ENCODE results near the gene ARMC3.
"Not testable (repeated sequence)": the region's sequence is repeated elsewhere in the genome, so short reads cannot be mapped to it uniquely, and the experiment has no call there.

The ARMC3 gene

DNA sequence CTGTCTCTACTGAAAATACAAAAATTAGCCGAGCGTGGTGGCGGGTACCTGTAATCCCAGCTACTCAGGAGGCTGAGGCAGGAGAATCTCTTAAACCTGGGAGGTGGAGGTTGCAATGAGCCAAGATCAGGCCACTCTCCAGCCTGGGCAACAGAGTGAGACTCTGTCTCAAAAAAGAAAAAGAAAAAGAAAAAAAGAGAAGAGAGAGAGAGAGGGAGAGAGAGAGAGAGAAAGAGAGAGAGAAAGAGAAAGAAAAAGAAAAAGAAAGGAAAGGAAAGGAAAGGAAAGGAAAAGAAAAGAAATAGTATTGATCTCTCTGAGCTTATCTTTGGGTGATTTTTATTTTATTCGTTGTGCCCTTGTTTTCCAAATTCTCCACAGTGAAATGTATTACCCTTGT lies 1.2 kb downstream of the ARMC3 start:
- DNase-seq (ENCODE audit: low read depth in 3 of 3, low spot score in 1 of 3), result not testable (repeated sequence)

DNA sequence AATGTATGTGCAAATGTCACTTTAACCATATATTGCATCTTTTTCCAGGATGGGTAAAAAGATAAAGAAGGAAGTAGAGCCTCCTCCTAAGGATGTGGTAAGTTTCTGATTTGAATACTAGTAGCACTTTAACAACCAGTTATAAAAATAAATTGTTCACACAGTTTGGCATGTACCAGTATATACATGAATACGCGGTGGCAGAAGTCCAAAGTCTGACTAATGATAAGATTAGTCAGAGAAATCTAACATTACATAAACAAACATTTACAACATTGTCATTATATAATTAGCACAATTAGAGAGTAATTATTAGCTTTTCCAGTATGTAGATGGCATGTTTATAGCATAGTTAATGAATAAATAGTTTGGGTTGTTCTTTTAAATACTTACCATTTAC lies 4.1 kb downstream of the ARMC3 start:
- DNase-seq (ENCODE audit: low read depth in 3 of 3, low spot score in 1 of 3), result no peak

DNA sequence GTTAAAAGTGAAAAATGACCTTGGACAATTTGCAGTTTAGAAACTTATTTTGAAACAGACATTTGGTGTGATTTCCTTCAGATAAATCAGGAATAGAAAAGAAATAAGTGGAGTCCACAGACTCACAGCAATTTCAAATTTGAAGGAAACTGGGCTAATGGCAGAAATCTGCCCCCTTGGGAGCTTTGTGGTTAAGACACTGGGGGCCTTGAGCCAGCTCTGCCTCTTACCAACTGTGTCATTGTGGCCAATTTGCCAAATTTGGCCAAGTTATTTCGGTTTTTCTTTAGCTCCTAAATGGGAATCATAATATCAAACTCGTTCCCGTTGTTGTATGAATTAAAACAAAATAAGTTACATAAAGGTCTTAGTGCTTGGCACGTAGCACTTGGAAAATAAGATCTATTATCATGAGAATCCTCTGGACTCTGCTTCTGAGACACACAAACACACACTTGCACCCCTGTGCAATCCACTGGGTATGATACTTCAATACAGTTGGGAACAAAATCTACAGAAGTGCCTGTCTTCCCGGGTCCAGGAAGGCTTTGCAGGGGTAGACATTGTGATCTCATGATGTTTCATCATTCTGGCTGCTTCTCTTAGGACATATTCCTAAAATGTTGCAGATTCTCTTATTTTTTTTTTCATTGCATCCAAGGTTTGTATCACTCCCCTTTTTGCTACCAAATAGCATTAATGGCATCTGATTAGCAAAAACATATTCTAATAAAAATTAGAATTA lies 4.9 kb downstream of the ARMC3 start:
- DNase-seq (ENCODE audit: low read depth in 3 of 3, low spot score in 1 of 3), result no peak

DNA sequence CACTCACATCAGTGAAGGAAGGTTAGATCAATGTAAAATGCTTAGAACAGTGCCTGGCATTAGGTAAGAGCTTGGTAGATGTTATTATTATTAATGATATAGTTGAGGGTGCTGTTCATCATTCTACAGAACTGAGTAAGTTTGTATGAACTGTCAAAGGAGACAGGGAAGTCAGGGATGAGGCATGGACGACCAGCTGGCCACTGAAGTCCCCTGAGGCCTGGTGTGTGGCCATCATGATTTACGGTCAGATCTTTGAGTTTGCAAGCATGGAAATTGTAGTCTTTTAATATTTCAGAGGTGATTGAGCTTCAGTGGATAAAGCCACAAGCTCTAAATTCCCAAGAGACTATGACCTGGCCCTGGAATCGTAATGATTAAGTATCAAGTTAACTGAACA lies 6.9 kb downstream of the ARMC3 start:
- DNase-seq (ENCODE audit: low read depth in 3 of 3, low spot score in 1 of 3), result no peak

DNA sequence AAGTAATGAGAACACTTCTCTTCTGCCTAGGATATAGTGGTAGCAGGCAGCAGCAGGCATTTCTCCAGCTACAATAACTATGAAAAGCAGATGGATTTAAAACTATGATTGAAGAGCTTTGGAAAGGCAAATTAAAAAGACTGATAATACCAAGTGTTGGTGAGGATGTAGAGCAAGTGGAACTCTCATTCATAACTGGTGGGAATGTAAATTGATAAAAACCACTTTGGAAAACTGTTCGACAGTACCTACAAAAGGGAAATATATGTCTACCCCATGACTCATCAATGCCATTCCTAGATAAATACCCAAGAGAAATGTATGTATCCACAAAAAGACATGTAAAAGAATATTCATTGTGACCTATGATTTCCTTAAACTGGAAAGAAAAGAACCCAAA lies 14.6 kb downstream of the ARMC3 start:
- no peak for DNase-seq (ENCODE audit: low read depth in 3 of 3, low spot score in 1 of 3)

DNA sequence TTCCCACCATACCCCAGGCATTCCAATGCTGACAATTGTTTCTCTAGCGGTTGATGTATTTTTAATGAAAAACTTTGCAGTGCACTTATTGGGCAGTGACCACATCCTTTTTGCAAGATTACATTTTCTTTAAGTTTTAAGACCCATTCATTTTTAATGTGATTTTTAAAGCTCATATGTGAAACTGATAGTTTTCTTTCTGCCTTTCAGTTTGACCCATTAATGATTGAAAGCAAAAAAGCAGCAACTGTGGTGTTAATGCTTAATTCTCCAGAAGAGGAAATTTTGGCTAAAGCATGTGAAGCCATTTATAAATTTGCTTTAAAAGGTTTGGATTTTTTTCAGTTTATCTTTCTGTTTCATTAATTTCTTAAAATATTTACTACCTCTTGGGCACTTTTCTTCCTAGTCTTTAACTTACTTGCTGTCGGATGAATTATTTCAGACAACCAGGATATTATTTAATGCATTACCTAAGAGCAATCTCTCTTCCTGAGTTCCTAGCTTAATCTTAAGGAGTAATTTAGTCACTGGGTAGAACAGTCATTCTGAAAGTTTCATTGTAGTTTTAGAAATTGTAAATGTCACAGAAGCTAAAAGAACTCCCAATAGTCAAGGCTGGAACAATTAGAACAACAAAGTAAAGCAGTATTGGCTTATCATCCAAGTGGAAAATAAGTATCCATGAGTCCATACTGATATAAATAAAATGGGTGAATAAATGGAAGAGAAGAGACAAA lies 18.3 kb downstream of the ARMC3 start:
- DNase-seq (ENCODE audit: low read depth in 3 of 3, low spot score in 1 of 3), result no peak

DNA sequence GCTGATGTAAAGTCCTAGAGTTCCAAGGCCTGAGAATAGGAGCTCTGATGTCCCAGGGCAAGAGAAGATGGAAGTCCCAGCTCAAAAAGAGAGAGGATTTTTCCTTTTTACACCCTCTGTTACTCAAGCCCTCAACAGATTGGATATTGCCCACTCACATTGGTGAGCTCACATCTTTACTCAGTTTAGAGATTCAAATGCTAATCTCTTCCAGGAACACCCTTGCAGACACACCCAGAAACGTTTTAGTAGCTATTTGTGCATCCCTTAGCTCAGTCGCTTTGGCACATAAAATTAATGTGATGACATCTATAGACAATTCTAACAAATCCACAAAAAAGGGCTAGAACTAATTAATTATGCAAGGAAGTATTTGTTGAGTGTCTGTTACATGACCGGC lies 27.1 kb downstream of the ARMC3 start:
- DNase-seq (ENCODE audit: low read depth in 3 of 3, low spot score in 1 of 3), result no peak

DNA sequence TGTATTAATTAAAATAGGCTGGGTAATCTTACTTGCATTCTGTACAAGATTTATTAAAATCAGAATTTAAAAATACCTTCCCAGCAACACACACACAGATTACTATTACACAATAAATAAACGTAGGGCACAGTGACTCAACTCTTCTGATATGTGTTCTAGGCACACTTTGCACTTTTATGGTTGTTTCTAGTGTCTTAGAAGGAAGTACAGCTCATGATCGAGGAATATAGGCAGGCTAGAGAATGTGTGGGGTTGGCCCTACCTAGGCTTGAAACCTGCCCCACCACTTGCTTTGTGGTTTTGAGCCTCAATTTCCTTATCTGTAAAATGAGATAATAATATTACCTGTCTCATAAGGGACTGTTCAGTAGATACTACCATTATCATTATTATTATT lies 30.5 kb downstream of the ARMC3 start:
- no peak for DNase-seq (ENCODE audit: low read depth in 3 of 3, low spot score in 1 of 3)

DNA sequence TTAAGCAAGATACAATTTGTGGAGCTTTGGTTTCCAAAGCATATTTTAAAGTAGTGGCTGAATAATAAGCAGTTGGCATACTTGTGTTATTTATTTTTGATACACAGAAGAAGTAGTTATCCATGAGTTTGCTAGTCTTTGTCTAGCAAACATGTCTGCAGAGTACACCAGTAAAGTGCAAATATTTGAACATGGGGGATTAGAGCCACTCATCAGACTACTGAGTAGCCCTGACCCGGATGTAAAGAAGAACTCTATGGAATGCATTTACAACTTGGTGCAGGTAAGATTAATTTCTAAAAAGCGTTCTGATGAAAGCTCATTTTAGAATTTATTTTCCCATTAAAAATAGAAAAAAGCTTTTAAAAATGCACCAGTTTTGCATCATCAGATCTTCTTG lies 31.4 kb downstream of the ARMC3 start:
- no peak for DNase-seq (ENCODE audit: low read depth in 3 of 3, low spot score in 1 of 3)

DNA sequence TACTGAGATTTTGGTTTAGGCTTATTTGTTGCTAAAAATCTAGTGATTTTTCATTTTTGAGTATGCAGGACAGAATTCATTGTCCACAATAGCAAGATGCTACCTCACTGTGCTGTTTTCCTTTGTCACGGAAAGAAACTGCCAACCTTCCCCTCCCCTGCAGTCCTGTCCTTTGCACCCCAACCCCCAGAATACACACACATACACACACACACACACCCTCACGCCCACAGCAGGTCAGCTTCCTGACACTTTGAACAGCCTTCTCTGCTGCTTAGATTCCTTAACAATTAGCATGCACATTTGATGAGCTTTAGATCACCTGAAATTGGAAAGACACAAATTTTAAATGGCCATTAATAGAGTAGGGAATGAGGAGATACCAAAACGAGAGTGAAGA lies 32.1 kb downstream of the ARMC3 start:
- DNase-seq (ENCODE audit: low read depth in 3 of 3, low spot score in 1 of 3), result no peak

DNA sequence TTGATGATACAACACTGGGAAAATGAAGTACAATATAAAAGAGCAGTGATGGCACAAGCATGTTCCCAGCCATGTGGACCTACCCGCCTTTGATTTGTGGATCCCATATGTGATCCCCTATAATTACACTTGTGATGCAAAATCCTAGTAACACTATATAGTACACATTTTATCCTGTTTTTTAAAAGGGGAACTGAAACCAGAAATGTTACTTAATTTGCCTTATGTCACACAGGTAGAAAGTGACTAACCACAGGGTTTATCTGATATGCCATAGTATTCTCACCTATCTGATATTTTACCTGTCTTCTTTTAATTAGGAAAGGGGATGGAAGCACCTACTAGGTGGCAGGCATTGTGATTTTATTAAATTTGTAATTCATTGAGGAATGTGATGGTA lies 35.0 kb downstream of the ARMC3 start:
- DNase-seq (ENCODE audit: low read depth in 3 of 3, low spot score in 1 of 3), result no peak

DNA sequence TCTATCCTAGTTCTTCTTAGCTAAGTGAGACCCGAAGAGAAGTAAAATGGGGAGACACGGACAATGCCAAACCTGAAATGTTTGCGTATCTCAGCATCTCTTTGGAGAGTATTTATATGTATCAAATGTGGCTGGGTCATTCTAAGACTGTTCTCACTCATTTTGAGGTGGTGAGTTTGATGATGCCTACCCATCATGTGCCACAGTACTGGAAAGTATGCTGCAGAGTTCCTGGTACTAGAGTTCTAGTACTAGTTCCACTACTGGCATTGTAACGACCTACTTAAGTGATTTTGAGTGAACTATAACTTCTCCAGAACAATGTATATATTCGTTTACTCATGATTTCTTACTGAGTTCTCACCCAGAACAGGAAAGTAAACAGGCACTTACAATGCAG lies 41.9 kb downstream of the ARMC3 start:
- no peak for DNase-seq (ENCODE audit: low read depth in 3 of 3, low spot score in 1 of 3)

DNA sequence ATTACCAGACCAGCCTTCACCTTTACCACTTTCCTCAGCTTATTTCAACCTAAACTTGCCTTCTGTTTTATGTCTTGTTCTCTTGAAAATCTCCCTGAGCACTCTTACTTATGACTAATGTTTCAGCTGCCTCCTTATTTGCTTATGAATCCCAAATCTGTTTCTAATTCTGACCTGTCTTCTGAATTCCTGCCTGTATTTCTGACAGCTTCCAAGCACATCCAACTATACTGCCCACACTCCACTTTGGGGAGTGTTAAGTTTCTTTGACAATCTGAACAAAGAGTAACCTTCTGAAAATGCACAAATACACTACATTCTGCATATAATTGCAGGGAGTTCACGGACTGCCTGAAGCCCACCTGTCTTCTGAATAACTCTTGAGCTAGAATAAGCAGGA lies 48.7 kb downstream of the ARMC3 start:
- DNase-seq (ENCODE audit: low read depth in 3 of 3, low spot score in 1 of 3), result no peak

DNA sequence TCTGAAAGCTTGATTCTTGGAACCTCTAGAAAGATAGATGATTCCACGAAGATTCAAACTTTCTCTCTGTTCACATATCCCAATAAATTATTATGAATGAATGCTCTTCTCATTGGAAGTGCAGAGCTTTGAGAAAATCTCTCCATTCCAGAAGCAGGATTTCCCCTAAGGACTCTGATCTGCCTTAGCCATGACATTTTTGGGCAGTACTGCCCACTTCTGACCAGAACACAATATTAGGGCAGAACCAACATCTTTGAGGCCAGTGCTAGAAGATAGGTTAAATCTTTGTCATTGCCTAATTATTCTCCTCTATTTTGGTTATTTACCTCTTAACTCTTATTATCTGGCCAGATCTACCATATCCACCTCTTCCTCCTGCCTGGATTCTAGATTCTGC lies 49.9 kb downstream of the ARMC3 start:
- no peak for DNase-seq (ENCODE audit: low read depth in 3 of 3, low spot score in 1 of 3)

DNA sequence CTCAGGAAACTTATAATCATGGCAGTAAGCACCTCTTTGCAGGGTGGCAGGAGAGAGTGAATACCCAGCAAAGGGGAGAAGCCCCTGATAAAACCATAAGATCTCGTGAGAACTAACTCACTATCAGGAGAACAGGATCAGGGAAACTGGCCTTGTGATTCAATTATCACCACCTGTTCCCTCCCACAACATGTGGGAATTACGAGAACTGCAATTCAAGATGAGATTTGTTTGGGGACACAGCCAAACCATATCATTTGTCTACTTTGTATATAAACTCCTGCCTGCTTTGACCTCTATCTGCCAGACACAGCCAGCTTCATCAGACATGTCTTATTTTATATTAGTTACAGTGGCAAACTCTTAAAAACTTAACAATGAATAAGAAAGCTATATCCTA lies 50.4 kb downstream of the ARMC3 start:
- DNase-seq (ENCODE audit: low read depth in 3 of 3, low spot score in 1 of 3), result no peak

DNA sequence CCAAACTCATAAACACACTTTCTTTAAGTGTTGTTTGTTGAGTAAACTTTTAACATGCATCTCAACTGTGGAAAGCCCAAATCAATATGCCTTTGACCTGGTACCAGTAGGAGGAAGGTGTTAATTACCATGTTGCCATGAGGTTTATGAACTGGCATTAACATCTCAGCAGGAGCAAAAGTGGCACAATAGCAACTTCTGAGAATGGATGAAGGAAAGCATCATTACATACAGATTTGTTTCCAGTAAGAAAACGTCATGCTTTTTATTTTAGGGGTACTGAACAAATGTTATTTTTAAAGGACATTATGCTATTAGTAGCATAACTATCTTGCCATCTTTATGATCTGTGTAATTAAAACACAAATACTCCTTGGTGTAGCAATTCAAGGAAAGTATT lies 51.1 kb downstream of the ARMC3 start:
- no peak for DNase-seq (ENCODE audit: low read depth in 3 of 3, low spot score in 1 of 3)

DNA sequence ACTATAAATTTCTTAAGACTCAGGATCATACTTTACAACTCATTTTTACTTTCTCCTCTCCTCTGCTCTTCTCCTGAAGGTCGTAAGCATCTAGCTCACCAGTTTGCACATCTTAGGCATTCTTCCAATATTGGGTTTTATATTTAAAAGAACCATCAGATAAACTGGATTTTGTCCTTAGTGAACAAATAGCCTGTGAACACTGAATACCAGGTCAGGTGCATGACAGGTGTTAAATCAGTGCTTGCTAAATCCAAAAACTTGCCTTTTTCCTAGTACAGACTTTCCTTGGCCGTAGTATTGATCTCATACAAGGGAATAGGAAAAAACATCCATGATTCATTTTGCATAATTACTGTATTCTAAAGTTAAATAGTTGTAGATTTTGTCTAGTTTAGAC lies 53.0 kb downstream of the ARMC3 start:
- DNase-seq (ENCODE audit: low read depth in 3 of 3, low spot score in 1 of 3), result no peak

DNA sequence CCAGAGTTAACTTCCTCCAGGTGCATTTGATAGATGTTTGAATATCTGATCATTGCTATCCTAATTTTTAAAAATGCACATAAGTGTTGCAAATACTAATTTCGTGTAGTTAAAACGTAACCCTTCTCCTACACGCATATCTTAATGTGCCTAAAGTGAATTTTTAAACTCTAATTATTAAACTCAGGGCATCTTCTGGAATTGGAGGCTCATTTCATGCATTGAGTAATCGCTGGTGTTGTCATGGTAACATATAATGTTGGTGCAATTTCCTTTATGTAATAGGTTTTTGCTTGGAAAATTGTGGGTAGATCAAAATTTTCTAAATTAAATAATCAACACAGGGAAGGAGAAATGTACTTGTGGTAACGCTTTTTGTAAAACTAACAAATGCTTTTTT lies 56.2 kb downstream of the ARMC3 start:
- no peak for DNase-seq (ENCODE audit: low read depth in 3 of 3, low spot score in 1 of 3)

DNA sequence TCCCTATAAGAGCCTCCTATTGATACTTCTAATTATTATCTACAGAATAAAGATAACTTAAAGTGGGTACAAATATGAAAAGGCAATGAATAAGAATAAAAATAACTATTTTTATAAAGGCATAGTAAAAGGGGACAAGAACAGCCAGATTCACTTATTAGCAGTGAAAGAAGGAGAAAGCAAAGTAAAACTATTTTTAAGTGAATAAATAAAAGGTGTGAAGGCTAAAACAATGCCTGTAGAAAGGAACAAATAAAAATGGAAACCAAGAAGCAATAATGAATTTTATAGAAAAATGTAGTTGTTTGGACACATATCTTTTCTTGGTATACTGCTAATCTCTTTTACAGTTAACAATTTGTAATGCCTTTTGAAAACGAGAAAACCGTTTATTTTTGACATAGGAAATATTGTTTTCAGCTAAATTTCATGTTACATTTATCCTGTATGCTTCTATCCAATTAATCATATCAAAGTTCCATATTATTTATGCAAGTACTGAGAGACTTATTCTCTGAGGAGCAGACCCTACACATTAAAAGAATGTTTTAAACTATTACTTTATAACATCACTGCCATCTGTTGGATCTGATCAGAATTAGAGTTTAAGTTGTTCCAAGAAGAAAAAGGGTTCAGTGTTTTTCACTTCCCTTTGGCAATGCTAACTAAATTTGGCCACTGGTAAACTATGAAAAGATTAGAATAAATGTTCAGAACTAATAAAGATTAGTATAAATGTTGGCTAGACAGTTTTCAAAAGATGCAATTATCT lies 59.1 kb downstream of the ARMC3 start:
- no peak for DNase-seq (ENCODE audit: low read depth in 3 of 3, low spot score in 1 of 3)

DNA sequence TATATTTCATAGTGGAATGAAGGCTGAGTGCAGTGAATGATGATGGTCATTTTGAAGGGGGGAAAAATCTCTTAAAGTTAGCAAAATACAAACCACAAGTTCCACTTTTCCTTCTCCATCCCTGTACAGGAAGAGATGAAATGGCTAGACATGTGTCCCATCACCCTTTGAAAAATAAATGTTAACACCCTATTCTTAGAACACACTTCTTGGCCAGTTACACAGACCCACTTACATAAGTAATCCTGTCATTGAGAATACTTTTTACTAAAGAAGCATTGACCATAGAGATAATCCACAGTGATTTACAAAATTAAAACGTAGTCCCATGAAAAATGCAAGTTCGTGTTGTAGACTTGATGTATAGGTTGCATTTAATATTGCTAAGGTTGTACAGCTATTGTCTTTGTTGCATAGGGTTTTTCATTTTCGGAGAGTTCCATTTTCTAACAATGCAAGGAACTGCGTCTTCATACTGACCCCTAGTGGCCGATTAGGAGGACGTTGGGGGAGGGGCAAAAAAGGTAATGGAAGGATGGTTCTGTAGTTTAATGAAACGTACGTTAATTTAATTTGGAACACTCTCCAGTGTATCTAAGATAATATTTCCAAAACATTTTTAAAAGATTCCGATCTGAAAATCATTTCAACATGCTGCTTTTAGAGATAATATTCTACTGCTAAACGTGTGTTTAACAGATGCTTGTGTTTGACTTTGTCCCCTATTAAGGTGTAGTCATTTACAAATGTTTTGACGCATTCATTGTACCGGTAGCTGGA lies 60.9 kb downstream of the ARMC3 start:
- DNase-seq (ENCODE audit: low read depth in 3 of 3, low spot score in 1 of 3), result peak; percentile 42 to 45 (median 43)

DNA sequence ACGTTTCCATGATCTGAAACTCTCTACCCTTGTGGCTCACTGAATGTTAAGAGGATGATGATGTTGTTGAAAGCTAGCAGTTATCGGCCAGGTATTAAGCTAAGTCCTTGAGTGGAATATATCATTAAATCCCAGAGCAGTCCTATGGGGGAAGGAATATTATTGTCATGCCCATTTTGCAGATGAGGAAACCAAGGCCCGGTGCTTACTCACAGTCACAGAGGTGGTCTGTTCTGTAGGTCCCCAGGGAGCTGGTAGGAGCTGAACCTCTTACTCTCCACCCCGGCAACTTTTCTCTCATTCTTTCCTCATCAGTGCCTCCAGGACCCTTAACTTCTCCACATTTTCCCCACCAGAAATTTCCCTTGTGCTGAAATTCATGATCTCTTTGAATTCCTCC lies 62.6 kb downstream of the ARMC3 start:
- no peak for DNase-seq (ENCODE audit: low read depth in 3 of 3, low spot score in 1 of 3)

Measured in stimulated activated CD4-positive, alpha-beta T cell treated with anti-CD3 and anti-CD28 coated beads, TNF-alpha, amount 100 ng/mL, for 1 hour (primary cell).